Measurements from ENCODE around the gene CD74. TPM values are rescaled to one million over a fixed set of nuclear protein-coding genes. Genes with fewer than 3 reads are reported as not detected.

CD74 gene
- total RNA-seq, 1 experiment from 2014 or later: 8,933 TPM

DNA sequence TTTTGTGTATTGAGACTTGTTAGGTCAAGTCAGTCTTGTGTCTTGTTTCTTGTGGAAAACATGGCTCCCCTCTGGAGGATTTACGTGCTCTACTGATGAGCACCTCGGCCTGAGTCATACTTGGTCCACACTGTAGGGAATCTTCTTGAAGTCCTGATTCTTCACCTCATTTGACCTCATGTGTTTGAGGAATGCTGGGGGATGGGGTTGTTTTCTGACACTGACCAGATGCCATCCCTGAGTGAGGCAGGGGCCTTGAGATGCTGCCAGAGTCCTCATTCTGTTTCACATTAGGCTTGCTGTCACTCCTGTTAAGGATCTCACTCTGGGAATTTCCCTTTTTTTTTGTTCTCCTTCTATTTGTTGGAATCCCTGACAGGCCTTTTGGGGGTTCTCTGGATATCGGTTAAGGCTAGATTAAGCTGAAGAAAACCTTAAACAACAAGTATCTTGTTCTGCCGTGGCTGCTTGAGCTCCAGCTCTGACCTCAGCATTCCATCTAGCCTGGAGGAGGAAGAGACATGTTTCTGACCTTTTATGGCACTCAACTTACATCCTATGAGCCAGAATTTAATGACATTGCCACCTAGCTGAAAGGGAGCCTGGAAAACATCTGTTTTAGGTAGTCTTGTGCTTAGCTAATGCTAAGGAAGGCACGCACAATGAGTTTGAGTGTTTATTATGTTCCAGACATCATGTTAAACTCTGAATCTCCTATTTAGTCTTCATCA is 34.6 kb downstream of the CD74 start:
- no peaks in the 10 kb centered on the region for H3K9me3 ChIP-seq (ENCODE audit: low read length)
- H3K4me1 ChIP-seq (ENCODE audit: low read length): no peaks in the 10 kb centered on the region
- no peak overlapping the region for H2AFZ ChIP-seq (ENCODE audit: low read length)
- peaks cover 27% of the 10 kb centered on the region for H3K36me3 ChIP-seq (ENCODE audit: insufficient read depth, low read length)
- no peak overlapping the region for H3K27ac ChIP-seq (ENCODE audit: low read length)
- no peaks in the 10 kb centered on the region for H3K27me3 ChIP-seq (ENCODE audit: low read length)
- no peaks in the 10 kb centered on the region for H3K9me2 ChIP-seq (replicated peaks; ENCODE audit: insufficient read depth, low read length)
- no peak overlapping the region for H3K4me2 ChIP-seq (ENCODE audit: low read depth, low read length, poor library complexity, severe bottlenecking)
- DNase-seq: no peak
- H3K4me3 ChIP-seq (ENCODE audit: low read length): no peak overlapping the region
- H4K20me1 ChIP-seq (ENCODE audit: insufficient read depth, low read depth, low read length): no peaks in the 10 kb centered on the region
- H3K79me2 ChIP-seq (ENCODE audit: low read length): no peaks in the 10 kb centered on the region
- no peak overlapping the region for H3K9ac ChIP-seq (ENCODE audit: low read length)

- Histone ChIP-seq H3K9me3 (ENCODE audit: low read length) (no peaks in the 10 kb centered on the region), H3K36me3 (ENCODE audit: insufficient read depth, low read length) (peaks cover 27% of the 10 kb centered on the region), H2AFZ (ENCODE audit: low read length) (no peak overlapping the region), H3K9me2 (replicated peaks; ENCODE audit: insufficient read depth, low read length) (no peaks in the 10 kb centered on the region), H3K79me2 (ENCODE audit: low read length) (no peaks in the 10 kb centered on the region), H3K4me2 (ENCODE audit: low read depth, low read length, poor library complexity, severe bottlenecking) (no peak overlapping the region), H3K9ac (ENCODE audit: low read length) (no peak overlapping the region), H3K27me3 (ENCODE audit: low read length) (no peaks in the 10 kb centered on the region), H3K4me3 (ENCODE audit: low read length) (no peak overlapping the region), H3K4me1 (ENCODE audit: low read length) (no peaks in the 10 kb centered on the region), H4K20me1 (ENCODE audit: insufficient read depth, low read depth, low read length) (no peaks in the 10 kb centered on the region), H3K27ac (ENCODE audit: low read length) (no peak overlapping the region)
- no peak for DNase-seq
Measured at GRCh38 chr5:150376799-150377771, 35.6 kb downstream of the CD74 start.

- no peak for DNase-seq
- Histone ChIP-seq H3K4me2 (ENCODE audit: low read depth, low read length, poor library complexity, severe bottlenecking) (no peak overlapping the region), H2AFZ (ENCODE audit: low read length) (no peak overlapping the region)
Measured at GRCh38 chr5:150374651-150375050, 38.1 kb downstream of the CD74 start.

GRCh38 chr5:150372639-150373038 is 40.1 kb downstream of the CD74 start:
- no peaks in the 10 kb centered on the region for H3K9me3 ChIP-seq (ENCODE audit: low read length)
- no peaks in the 10 kb centered on the region for H3K9me2 ChIP-seq (replicated peaks; ENCODE audit: insufficient read depth, low read length)
- H3K27me3 ChIP-seq (ENCODE audit: low read length): no peaks in the 10 kb centered on the region
- no peaks in the 10 kb centered on the region for H3K4me1 ChIP-seq (ENCODE audit: low read length)
- no peaks in the 10 kb centered on the region for H3K79me2 ChIP-seq (ENCODE audit: low read length)
- no peak overlapping the region for H2AFZ ChIP-seq (ENCODE audit: low read length)
- no peak overlapping the region for H3K4me3 ChIP-seq (ENCODE audit: low read length)
- no peak overlapping the region for H3K27ac ChIP-seq (ENCODE audit: low read length)
- H3K9ac ChIP-seq (ENCODE audit: low read length): no peak overlapping the region
- no peaks in the 10 kb centered on the region for H4K20me1 ChIP-seq (ENCODE audit: insufficient read depth, low read depth, low read length)
- DNase-seq: no peak
- peaks cover 27% of the 10 kb centered on the region for H3K36me3 ChIP-seq (ENCODE audit: insufficient read depth, low read length)
- H3K4me2 ChIP-seq (ENCODE audit: low read depth, low read length, poor library complexity, severe bottlenecking): no peak overlapping the region

More at GRCh38 chr5:150374651-150375050, 38.1 kb downstream of the CD74 start:
- Histone ChIP-seq H3K4me1 (ENCODE audit: low read length) (no peaks in the 10 kb centered on the region), H3K36me3 (ENCODE audit: insufficient read depth, low read length) (peaks cover 26% of the 10 kb centered on the region), H3K9ac (ENCODE audit: low read length) (no peak overlapping the region), H3K27ac (ENCODE audit: low read length) (no peak overlapping the region), H3K27me3 (ENCODE audit: low read length) (no peaks in the 10 kb centered on the region), H4K20me1 (ENCODE audit: insufficient read depth, low read depth, low read length) (no peaks in the 10 kb centered on the region), H3K4me3 (ENCODE audit: low read length) (no peak overlapping the region), H3K9me2 (replicated peaks; ENCODE audit: insufficient read depth, low read length) (no peaks in the 10 kb centered on the region), H3K9me3 (ENCODE audit: low read length) (no peaks in the 10 kb centered on the region), H3K79me2 (ENCODE audit: low read length) (no peaks in the 10 kb centered on the region)

GRCh38 chr5:150368526-150368925 is 44.2 kb downstream of the CD74 start:
- Histone ChIP-seq H3K9me2 (replicated peaks; ENCODE audit: insufficient read depth, low read length) (no peaks in the 10 kb centered on the region), H3K4me3 (ENCODE audit: low read length) (no peak overlapping the region), H3K36me3 (ENCODE audit: insufficient read depth, low read length) (peaks cover 42% of the 10 kb centered on the region), H4K20me1 (ENCODE audit: insufficient read depth, low read depth, low read length) (0 out of 2 replicates have a peak, but pooled peaks cover 5% of the 10 kb centered on the region), H3K27ac (ENCODE audit: low read length) (no peak overlapping the region), H3K4me1 (ENCODE audit: low read length) (no peaks in the 10 kb centered on the region), H3K9me3 (ENCODE audit: low read length) (no peaks in the 10 kb centered on the region), H2AFZ (ENCODE audit: low read length) (no peak overlapping the region), H3K4me2 (ENCODE audit: low read depth, low read length, poor library complexity, severe bottlenecking) (no peak overlapping the region), H3K9ac (ENCODE audit: low read length) (no peak overlapping the region), H3K27me3 (ENCODE audit: low read length) (no peaks in the 10 kb centered on the region), H3K79me2 (ENCODE audit: low read length) (no peaks in the 10 kb centered on the region; the same call in 1 of the 2 replicates)
- no peak for DNase-seq

DNA sequence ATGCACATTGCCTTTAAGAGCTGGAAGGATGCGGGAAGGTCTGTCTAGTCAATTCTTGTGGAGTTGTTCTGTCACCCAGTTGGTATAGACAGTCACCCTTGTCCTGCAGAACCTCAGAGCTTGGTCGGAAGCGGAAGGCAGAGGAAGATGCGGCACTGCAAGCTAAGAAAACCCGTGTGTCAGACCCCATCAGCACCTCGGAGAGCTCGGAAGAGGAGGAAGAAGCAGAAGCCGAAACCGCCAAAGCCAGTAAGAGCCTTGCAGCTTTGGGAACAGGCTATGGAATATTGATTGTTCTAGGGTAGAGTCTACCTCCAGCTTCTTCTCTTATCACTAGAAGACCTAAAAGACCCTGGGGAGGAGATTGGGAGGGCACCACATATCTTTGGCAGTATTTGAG is 48.7 kb downstream of the CD74 start:
- Histone ChIP-seq H3K4me1 (ENCODE audit: low read length) (peaks cover 30% of the 10 kb centered on the region), H3K9ac (ENCODE audit: low read length) (no peak overlapping the region), H3K4me2 (ENCODE audit: low read depth, low read length, poor library complexity, severe bottlenecking) (no peak overlapping the region), H3K9me3 (ENCODE audit: low read length) (no peaks in the 10 kb centered on the region), H2AFZ (ENCODE audit: low read length) (no peak overlapping the region), H3K79me2 (ENCODE audit: low read length) (peaks cover 42% of the 10 kb centered on the region), H3K36me3 (ENCODE audit: insufficient read depth, low read length) (peaks cover 64% of the 10 kb centered on the region; the same call in 1 of the 2 replicates), H3K4me3 (ENCODE audit: low read length) (no peak overlapping the region), H3K9me2 (replicated peaks; ENCODE audit: insufficient read depth, low read length) (no peaks in the 10 kb centered on the region), H3K27me3 (ENCODE audit: low read length) (no peaks in the 10 kb centered on the region), H3K27ac (ENCODE audit: low read length) (no peak overlapping the region), H4K20me1 (ENCODE audit: insufficient read depth, low read depth, low read length) (peaks cover 23% of the 10 kb centered on the region)
- DNase-seq: no peak

DNA sequence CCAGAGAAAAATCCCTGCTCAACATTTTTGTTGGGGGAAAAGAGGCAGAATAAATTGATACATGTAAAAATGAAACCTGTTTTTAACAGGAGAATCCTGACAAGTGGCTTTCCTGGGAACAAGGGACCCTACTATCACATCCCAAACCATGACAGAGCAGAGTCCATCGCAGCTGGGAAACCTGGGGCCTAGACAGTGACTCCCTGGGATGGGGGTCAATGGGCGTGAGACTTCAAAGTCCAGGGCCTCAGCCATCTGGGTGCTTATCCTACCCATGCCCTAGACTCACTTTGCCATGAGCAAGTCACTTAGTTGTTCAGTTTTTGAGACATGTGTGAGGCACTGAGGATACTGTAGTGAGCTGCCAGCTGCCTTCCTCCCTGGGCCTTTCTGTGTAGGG is 49.5 kb downstream of the CD74 start:
- Histone ChIP-seq H3K27ac (ENCODE audit: low read length) (no peak overlapping the region), H3K79me2 (ENCODE audit: low read length) (peaks cover 50% of the 10 kb centered on the region), H3K4me3 (ENCODE audit: low read length) (no peak overlapping the region), H3K36me3 (ENCODE audit: insufficient read depth, low read length) (peaks cover 56% of the 10 kb centered on the region; the same call in 1 of the 2 replicates), H3K27me3 (ENCODE audit: low read length) (no peaks in the 10 kb centered on the region), H3K4me2 (ENCODE audit: low read depth, low read length, poor library complexity, severe bottlenecking) (no peak overlapping the region), H3K9ac (ENCODE audit: low read length) (no peak overlapping the region), H3K4me1 (ENCODE audit: low read length) (peaks cover 37% of the 10 kb centered on the region), H3K9me3 (ENCODE audit: low read length) (no peaks in the 10 kb centered on the region), H3K9me2 (replicated peaks; ENCODE audit: insufficient read depth, low read length) (no peaks in the 10 kb centered on the region), H2AFZ (ENCODE audit: low read length) (no peak overlapping the region), H4K20me1 (ENCODE audit: insufficient read depth, low read depth, low read length) (peaks cover 24% of the 10 kb centered on the region)
- DNase-seq: no peak

GRCh38 chr5:150361301-150361700 is 51.4 kb downstream of the CD74 start:
- H3K4me3 ChIP-seq (ENCODE audit: low read length): 0 out of 2 replicates have a peak overlapping the region, but pooled peaks have one; percentile 27

More at GRCh38 chr5:150361301-150361700, 51.4 kb downstream of the CD74 start:
- Histone ChIP-seq H3K9me2 (replicated peaks; ENCODE audit: insufficient read depth, low read length) (no peaks in the 10 kb centered on the region), H4K20me1 (ENCODE audit: insufficient read depth, low read depth, low read length) (peaks cover 24% of the 10 kb centered on the region), H2AFZ (ENCODE audit: low read length) (no peak overlapping the region), H3K9ac (ENCODE audit: low read length) (peak overlapping the region; percentile 52; the same call in 1 of the 2 replicates), H3K79me2 (ENCODE audit: low read length) (peaks cover 57% of the 10 kb centered on the region), H3K27me3 (ENCODE audit: low read length) (no peaks in the 10 kb centered on the region), H3K9me3 (ENCODE audit: low read length) (no peaks in the 10 kb centered on the region), H3K27ac (ENCODE audit: low read length) (peak overlapping the region; percentile 76), H3K36me3 (ENCODE audit: insufficient read depth, low read length) (peaks cover 47% of the 10 kb centered on the region; the same call in 1 of the 2 replicates), H3K4me1 (ENCODE audit: low read length) (peaks cover 43% of the 10 kb centered on the region), H3K4me2 (ENCODE audit: low read depth, low read length, poor library complexity, severe bottlenecking) (peak overlapping the region; percentile 85)
- DNase-seq: peak; percentile 81
